Measurements from ENCODE around the gene RAB30.

DNA sequence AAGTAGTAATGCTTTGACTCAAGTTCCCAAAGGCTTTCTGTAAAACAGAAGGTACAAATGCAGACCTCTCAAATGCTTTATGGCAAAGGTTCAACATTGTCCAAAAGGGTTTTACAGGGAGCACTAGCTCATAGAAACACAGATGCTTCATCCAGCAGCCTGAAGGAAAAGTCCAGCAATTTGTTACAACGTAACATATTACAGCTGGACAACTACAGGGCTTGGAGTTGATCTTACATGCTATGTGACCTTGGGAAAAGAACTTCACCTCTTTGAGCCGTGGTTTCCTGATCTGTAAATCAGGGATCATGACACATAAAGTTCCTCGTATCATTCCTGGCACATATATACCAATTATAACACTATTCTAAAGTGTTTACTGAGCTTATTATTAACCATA lies 85.3 kb downstream of the RAB30 start:
- no peak for TF ChIP-seq POLR2A (IDR thresholded peaks at IDR 0.05)
- TF ChIP-seq, protein P1, sequence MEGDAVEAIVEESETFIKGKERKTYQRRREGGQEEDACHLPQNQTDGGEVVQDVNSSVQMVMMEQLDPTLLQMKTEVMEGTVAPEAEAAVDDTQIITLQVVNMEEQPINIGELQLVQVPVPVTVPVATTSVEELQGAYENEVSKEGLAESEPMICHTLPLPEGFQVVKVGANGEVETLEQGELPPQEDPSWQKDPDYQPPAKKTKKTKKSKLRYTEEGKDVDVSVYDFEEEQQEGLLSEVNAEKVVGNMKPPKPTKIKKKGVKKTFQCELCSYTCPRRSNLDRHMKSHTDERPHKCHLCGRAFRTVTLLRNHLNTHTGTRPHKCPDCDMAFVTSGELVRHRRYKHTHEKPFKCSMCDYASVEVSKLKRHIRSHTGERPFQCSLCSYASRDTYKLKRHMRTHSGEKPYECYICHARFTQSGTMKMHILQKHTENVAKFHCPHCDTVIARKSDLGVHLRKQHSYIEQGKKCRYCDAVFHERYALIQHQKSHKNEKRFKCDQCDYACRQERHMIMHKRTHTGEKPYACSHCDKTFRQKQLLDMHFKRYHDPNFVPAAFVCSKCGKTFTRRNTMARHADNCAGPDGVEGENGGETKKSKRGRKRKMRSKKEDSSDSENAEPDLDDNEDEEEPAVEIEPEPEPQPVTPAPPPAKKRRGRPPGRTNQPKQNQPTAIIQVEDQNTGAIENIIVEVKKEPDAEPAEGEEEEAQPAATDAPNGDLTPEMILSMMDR (IDR thresholded peaks at IDR 0.05) = no peak
